ENCODE results near the gene TMTC1.

- no peak for TF ChIP-seq POLR2A (IDR thresholded peaks at IDR 0.05; ENCODE audit: low read length)
- TF ChIP-seq GATA1 (IDR thresholded peaks at IDR 0.05; ENCODE audit: low read depth, low read length): no peak
Observed at GRCh38 chr12:29580971-29581370, 202.8 kb downstream of the TMTC1 start.
